D721Med (cell line): Measurements from ENCODE around the gene THSD7B.
"Not testable (repeated sequence)": the region's sequence is repeated elsewhere in the genome, so short reads cannot be mapped to it uniquely, and the experiment has no call there.

Experiments
- DNase-seq: peaks from one replicate; pipeline ENCODE4 v3.0.0; 2011; ENCODE audit warnings: low spot score; ENCODE audit not compliant: insufficient read length
- FAIRE-seq: peaks from 2 replicates; lab custom pipeline; 2011; peaks lifted over from hg19 to GRCh38; lab: Jason Lieb, UNC
- TF ChIP-seq, protein P1 (sequence below): IDR thresholded peaks from 2 replicates; pipeline ENCODE4 v1.5.1; 2012; ENCODE audit warnings: mild to moderate bottlenecking, control low read depth; ENCODE audit not compliant: insufficient read depth; ENCODE audit errors: missing control alignments

The THSD7B gene

DNA sequence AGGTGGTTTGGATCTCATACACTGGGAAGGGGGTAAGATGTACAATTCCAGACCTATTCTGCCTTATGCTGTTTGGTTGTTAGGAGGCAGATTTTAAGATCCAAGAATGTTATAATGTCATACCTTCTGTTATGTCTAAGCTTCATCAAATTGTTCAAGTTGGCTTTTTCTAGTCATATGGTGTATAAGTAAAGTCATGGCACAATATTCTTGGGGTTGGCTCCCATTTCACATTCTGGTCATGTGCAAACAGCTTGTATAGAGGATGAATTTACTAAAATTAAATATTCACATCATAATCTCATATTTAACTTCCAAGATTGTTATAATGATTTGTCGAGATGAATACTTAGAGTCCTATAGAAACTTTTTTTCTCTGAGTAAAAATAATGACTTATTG lies 774.0 kb downstream of the THSD7B start:
- TF ChIP-seq, protein P1, sequence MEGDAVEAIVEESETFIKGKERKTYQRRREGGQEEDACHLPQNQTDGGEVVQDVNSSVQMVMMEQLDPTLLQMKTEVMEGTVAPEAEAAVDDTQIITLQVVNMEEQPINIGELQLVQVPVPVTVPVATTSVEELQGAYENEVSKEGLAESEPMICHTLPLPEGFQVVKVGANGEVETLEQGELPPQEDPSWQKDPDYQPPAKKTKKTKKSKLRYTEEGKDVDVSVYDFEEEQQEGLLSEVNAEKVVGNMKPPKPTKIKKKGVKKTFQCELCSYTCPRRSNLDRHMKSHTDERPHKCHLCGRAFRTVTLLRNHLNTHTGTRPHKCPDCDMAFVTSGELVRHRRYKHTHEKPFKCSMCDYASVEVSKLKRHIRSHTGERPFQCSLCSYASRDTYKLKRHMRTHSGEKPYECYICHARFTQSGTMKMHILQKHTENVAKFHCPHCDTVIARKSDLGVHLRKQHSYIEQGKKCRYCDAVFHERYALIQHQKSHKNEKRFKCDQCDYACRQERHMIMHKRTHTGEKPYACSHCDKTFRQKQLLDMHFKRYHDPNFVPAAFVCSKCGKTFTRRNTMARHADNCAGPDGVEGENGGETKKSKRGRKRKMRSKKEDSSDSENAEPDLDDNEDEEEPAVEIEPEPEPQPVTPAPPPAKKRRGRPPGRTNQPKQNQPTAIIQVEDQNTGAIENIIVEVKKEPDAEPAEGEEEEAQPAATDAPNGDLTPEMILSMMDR, result no peak
- FAIRE-seq (peak; percentile 56), DNase-seq (no peak)

DNA sequence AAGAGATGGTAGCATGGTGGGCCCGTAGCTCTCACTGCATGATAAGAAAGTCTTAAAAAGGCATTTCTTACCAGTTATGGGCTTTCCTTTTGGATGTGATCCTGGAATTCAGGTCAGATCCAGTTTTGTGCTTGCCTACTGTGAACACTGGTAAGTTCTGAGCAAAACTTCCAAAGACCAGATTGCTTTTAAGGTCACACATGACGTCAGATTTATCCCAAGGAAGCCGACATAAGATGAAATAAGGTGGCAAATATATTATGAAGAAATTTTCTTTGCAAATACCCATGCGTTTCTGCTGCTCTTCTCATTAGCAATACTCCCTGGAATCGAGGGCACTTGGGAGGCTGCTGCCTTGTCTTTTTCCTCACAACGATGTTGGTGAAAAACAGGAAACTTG lies 782.5 kb downstream of the THSD7B start:
- DNase-seq (no peak), FAIRE-seq (no peak)
- TF ChIP-seq, protein P1, result no peak

DNA sequence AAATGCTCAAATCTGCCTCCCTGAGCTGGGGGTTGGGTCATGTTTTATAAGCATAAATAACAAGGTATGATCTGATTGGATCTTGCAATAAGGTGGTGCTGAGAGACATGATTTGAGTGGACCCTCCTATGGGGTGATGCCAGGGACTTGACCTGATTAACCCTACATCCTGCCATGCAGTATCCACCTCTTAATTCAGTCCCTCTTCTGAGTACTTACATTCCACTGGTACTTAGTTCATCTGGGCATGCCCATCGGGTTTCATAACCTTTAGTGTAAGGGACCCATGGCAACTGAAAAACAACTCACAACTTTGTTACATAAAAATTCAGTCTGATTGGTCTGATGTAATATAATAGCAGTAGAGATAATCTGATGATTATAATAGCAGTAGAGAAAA lies 801.0 kb downstream of the THSD7B start:
- TF ChIP-seq, protein P1, result no peak
- FAIRE-seq (no peak), DNase-seq (no peak)

DNA sequence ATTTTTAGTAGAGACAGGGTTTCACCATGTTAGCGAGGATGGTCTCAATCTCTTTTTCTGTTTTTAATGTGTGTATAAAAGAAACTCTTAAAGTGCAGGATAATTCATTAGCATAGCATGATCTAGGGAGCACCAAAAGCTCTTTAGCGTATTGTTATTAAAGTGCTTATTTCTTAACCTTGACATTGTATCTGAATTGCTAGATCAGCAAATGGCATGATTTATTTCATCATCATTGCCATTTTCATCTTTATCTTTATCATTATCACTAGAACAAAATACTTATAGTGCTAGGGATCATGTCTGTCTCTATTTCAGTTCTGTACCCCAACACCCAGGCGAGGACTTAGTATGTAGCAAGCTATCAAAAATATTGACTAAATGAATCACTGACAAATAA lies 805.1 kb downstream of the THSD7B start:
- FAIRE-seq, result no peak
- TF ChIP-seq, protein P1, result no peak
- no peak for DNase-seq

DNA sequence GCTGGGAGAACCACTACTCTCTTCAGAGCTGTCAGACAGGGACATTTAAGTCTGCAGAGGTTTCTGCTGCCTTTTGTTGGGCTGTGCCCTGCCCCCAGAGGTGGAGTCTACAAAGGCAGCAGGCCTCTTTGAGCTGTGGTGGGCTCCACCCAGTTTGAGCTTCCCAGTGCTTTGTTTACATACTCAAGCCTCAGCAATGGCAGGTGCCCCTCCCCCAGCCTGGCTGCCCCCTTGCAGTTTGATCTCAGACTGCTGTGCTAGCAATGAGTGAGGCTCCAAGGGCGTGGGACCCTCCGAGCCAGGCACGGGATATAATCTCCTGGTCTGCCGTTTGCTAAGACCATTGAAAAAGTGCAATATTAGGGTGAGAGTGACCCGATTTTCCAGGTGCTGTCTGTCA lies 822.5 kb downstream of the THSD7B start:
- DNase-seq, FAIRE-seq: not testable (repeated sequence)

DNA sequence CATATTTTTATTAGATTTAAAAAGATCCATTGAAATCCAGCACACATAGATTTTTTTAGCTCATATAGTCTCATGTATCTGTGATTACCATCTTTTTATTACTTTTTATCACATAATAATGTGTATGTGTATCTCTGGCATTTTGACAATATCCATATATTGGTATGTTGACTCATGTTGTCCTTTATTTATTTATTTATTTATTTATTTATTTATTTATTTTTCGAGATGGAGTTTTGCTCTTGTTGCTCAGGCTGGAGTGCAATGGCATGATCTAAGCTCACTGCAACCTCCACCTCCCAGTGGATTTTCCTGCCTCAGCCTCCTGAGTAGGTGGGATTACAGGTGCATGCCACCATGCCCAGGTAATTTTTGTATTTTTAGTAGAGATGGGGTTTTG lies 823.2 kb downstream of the THSD7B start:
- DNase-seq, FAIRE-seq: not testable (repeated sequence)

DNA sequence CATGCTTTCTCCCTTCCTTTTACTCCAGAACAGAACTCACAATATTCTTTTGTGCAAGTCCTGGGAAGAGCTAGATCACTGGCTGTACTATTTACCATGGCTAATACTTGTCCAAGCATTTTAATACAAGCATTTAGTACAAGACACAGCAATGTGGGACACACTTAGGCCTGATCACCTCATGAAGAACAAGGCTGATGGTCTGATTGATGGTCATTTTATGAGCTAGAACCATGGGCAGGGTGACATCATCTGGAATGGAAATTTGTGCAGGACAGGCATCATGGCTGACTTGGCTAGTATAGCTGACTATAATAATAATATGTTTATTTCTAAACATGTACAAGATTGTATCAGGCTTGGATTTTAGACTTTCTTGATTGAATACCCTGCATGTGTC lies 824.8 kb downstream of the THSD7B start:
- TF ChIP-seq, protein P1, result no peak
- DNase-seq, result no peak
- no peak for FAIRE-seq

DNA sequence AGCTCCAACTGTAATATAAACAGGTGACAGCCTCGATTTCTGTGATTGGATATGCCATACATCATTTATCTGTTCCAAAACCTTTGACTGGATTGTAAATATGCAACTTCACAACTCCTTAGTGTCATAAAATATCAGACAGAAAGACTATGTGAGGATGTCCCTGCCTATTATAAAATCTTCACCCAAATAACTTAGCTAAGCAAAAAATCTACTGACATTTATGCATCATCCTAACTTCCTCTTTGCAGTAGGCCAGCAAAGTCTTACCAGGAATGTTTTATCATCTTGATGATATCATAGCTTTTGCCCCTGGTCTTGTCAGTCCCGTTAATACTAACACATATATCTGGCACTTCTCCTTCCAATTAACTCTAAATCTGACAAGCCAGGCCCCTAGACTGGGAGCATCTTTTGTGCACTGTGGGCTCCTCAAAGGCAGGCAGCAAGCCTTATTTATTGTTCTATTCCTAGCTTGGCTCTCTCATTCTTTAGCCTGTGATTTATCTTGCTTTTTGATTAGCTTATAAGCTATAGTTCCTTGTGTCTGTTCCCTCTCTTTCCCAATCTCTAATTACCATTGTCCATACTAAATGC lies 842.5 kb downstream of the THSD7B start:
- FAIRE-seq (no peak), DNase-seq (no peak)
- TF ChIP-seq, protein P1, result no peak
